Measurements from ENCODE around the gene GPBAR1. TPM values are rescaled to one million over a fixed set of nuclear protein-coding genes. Genes with fewer than 3 reads are reported as not detected.

The GPBAR1 gene
- polyA plus RNA-seq, 1 of the 3 experiments (the other 2 are of a cell fraction), result 0.13 TPM

DNA sequence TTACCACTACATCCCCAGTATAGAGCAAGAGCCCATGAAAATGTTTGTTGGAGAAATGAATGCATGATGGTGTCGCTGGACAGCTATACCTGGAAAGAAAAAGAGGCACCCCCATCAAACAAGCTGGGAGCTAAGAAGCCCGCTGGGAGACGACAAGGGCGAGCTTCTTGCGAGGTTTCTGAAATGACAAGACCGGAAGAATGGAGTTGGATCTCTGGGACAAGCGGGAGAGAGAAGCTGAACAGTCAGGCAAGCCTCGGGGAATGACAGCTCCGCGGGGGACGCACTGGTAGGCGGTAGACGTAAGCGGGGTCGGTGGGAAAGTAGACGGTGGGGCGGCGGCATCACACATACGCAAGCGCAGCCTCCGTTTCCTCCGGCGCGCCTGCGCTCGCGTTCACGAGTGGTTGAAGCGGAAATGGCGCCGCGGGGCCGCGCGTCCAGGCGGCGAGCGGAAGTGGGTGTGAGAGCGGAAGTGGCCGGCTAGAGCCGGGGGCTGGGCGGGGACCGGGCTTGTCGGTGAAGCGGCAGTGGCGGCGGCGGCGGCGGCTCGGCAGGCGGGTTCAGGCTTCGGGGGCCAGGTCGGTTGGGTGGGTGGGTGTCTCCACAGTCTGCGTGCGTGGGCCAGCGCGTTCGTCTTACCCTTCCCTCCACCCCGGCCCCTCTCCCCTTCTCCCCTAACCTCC lies 44.0 kb upstream of the GPBAR1 start, which contains the start of gene ARPC2 (continued):
- TF ChIP-seq, protein P1, sequence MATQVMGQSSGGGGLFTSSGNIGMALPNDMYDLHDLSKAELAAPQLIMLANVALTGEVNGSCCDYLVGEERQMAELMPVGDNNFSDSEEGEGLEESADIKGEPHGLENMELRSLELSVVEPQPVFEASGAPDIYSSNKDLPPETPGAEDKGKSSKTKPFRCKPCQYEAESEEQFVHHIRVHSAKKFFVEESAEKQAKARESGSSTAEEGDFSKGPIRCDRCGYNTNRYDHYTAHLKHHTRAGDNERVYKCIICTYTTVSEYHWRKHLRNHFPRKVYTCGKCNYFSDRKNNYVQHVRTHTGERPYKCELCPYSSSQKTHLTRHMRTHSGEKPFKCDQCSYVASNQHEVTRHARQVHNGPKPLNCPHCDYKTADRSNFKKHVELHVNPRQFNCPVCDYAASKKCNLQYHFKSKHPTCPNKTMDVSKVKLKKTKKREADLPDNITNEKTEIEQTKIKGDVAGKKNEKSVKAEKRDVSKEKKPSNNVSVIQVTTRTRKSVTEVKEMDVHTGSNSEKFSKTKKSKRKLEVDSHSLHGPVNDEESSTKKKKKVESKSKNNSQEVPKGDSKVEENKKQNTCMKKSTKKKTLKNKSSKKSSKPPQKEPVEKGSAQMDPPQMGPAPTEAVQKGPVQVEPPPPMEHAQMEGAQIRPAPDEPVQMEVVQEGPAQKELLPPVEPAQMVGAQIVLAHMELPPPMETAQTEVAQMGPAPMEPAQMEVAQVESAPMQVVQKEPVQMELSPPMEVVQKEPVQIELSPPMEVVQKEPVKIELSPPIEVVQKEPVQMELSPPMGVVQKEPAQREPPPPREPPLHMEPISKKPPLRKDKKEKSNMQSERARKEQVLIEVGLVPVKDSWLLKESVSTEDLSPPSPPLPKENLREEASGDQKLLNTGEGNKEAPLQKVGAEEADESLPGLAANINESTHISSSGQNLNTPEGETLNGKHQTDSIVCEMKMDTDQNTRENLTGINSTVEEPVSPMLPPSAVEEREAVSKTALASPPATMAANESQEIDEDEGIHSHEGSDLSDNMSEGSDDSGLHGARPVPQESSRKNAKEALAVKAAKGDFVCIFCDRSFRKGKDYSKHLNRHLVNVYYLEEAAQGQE (IDR thresholded peaks at IDR 0.05; ENCODE audit: low read depth, low read length), result no peak
- TF ChIP-seq RCOR1 (IDR thresholded peaks at IDR 0.05; ENCODE audit: low read length) (no peak; the same call in 1 of the 2 replicates), RFX5 (IDR thresholded peaks at IDR 0.05; ENCODE audit: low read length) (no peak), NFIC (IDR thresholded peaks at IDR 0.05; ENCODE audit: borderline replicate concordance) (no peak), RXRA (IDR thresholded peaks at IDR 0.05; ENCODE audit: borderline replicate concordance, low read depth) (no peak), TEAD4 (IDR thresholded peaks at IDR 0.05; ENCODE audit: borderline replicate concordance, insufficient read depth) (no peak), FOXJ3 (CRISPR knock-in tag; IDR thresholded peaks at IDR 0.05) (no peak), GABPA (IDR thresholded peaks at IDR 0.05; ENCODE audit: low read depth) (peak; percentile 84), GATA2 (CRISPR knock-in tag; IDR thresholded peaks at IDR 0.05) (no peak), SIN3A (IDR thresholded peaks at IDR 0.05; ENCODE audit: borderline replicate concordance, low read depth, low read length) (peak; percentile 60; the same call in 1 of the 2 replicates), MEF2A (IDR thresholded peaks at IDR 0.05; ENCODE audit: borderline replicate concordance, low read depth) (no peak), FOXM1 (IDR thresholded peaks at IDR 0.05; ENCODE audit: low read depth) (no peak)
- TF ChIP-seq, protein P2, sequence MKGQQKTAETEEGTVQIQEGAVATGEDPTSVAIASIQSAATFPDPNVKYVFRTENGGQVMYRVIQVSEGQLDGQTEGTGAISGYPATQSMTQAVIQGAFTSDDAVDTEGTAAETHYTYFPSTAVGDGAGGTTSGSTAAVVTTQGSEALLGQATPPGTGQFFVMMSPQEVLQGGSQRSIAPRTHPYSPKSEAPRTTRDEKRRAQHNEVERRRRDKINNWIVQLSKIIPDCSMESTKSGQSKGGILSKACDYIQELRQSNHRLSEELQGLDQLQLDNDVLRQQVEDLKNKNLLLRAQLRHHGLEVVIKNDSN (IDR thresholded peaks at IDR 0.05; ENCODE audit: borderline replicate concordance, low read depth), result no peak
- TF ChIP-seq, protein P3, sequence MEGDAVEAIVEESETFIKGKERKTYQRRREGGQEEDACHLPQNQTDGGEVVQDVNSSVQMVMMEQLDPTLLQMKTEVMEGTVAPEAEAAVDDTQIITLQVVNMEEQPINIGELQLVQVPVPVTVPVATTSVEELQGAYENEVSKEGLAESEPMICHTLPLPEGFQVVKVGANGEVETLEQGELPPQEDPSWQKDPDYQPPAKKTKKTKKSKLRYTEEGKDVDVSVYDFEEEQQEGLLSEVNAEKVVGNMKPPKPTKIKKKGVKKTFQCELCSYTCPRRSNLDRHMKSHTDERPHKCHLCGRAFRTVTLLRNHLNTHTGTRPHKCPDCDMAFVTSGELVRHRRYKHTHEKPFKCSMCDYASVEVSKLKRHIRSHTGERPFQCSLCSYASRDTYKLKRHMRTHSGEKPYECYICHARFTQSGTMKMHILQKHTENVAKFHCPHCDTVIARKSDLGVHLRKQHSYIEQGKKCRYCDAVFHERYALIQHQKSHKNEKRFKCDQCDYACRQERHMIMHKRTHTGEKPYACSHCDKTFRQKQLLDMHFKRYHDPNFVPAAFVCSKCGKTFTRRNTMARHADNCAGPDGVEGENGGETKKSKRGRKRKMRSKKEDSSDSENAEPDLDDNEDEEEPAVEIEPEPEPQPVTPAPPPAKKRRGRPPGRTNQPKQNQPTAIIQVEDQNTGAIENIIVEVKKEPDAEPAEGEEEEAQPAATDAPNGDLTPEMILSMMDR (IDR thresholded peaks at IDR 0.05), result no peak
- TF ChIP-seq, protein P4, sequence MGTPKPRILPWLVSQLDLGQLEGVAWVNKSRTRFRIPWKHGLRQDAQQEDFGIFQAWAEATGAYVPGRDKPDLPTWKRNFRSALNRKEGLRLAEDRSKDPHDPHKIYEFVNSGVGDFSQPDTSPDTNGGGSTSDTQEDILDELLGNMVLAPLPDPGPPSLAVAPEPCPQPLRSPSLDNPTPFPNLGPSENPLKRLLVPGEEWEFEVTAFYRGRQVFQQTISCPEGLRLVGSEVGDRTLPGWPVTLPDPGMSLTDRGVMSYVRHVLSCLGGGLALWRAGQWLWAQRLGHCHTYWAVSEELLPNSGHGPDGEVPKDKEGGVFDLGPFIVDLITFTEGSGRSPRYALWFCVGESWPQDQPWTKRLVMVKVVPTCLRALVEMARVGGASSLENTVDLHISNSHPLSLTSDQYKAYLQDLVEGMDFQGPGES (IDR thresholded peaks at IDR 0.05; ENCODE audit: low read depth, low read length), result no peak
- TF ChIP-seq, protein P5, sequence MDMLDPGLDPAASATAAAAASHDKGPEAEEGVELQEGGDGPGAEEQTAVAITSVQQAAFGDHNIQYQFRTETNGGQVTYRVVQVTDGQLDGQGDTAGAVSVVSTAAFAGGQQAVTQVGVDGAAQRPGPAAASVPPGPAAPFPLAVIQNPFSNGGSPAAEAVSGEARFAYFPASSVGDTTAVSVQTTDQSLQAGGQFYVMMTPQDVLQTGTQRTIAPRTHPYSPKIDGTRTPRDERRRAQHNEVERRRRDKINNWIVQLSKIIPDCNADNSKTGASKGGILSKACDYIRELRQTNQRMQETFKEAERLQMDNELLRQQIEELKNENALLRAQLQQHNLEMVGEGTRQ (IDR thresholded peaks at IDR 0.05; ENCODE audit: borderline replicate concordance, low read depth, low read length), result no peak
- TF ChIP-seq, protein P6, sequence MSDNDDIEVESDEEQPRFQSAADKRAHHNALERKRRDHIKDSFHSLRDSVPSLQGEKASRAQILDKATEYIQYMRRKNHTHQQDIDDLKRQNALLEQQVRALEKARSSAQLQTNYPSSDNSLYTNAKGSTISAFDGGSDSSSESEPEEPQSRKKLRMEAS (IDR thresholded peaks at IDR 0.05; ENCODE audit: low read depth), result peak; percentile 70; the same call in 1 of the 2 replicates
- TF ChIP-seq, protein P7, sequence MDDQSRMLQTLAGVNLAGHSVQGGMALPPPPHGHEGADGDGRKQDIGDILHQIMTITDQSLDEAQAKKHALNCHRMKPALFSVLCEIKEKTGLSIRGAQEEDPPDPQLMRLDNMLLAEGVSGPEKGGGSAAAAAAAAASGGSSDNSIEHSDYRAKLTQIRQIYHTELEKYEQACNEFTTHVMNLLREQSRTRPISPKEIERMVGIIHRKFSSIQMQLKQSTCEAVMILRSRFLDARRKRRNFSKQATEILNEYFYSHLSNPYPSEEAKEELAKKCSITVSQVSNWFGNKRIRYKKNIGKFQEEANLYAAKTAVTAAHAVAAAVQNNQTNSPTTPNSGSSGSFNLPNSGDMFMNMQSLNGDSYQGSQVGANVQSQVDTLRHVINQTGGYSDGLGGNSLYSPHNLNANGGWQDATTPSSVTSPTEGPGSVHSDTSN (IDR thresholded peaks at IDR 0.05), result no peak

All from SK-N-SH (cell line).